B cell (primary cell): ENCODE data around the gene APMAP.

Experiments used
- CTCF ChIP-seq: fragments of 200-600 bp; IDR thresholded peaks from one replicate; pipeline ENCODE4 v1.8.0; 2022; ENCODE audit warnings: antibody characterized with exemption, mild to moderate bottlenecking
- EZH2 ChIP-seq: IDR thresholded peaks from 2 replicates; pipeline ENCODE4 v1.6.1; 2012; ENCODE audit warnings: borderline replicate concordance, low read depth, mild to moderate bottlenecking, moderate library complexity, low read length; ENCODE audit not compliant: insufficient read depth, poor library complexity, severe bottlenecking

GRCh38 chr20:24998121-24998520 is 5.6 kb upstream of the APMAP start:
- TF ChIP-seq CTCF (no peak), EZH2 (no peak)
